Trophoblast cell (in vitro differentiated cells and primary cell): ENCODE data around the gene SDHB.

Source experiments
- DNase-seq, 2 donors: peaks; one replicate each; pipeline ENCODE4 v3.0.0-alpha.2; 2016
- H2AFZ ChIP-seq: 2 replicates; pipeline ENCODE4 v1.6.1; 2013; ENCODE audit warnings: low read length, moderate library complexity, mild to moderate bottlenecking; ENCODE audit not compliant: insufficient read depth, poor library complexity
- H2AK5ac ChIP-seq: 2 replicates; pipeline ENCODE4 v1.6.1; 2013; ENCODE audit warnings: mild to moderate bottlenecking, low read length
- H2BK120ac ChIP-seq: 2 replicates; pipeline ENCODE4 v1.6.1; 2013; ENCODE audit warnings: low read length, mild to moderate bottlenecking, moderate library complexity; ENCODE audit not compliant: insufficient read depth, poor library complexity
- H2BK12ac ChIP-seq: 2 replicates; pipeline ENCODE4 v1.6.1; 2013; ENCODE audit warnings: mild to moderate bottlenecking, low read length, moderate library complexity
- H2BK5ac ChIP-seq: 2 replicates; pipeline ENCODE4 v1.6.1; 2013; ENCODE audit warnings: low read length, low read depth, moderate library complexity, mild to moderate bottlenecking; ENCODE audit not compliant: poor library complexity
- H3K14ac ChIP-seq: 2 replicates; pipeline ENCODE4 v1.6.1; 2013; ENCODE audit warnings: mild to moderate bottlenecking, low read length
- H3K18ac ChIP-seq: 2 replicates; pipeline ENCODE4 v1.6.1; 2013; ENCODE audit warnings: mild to moderate bottlenecking, low read length
- H3K23ac ChIP-seq: 2 replicates; pipeline ENCODE4 v1.6.1; 2013; ENCODE audit warnings: low read length
- H3K27ac ChIP-seq: 2 replicates; pipeline ENCODE4 v1.5.1; 2013; ENCODE audit warnings: low read depth, mild to moderate bottlenecking, inconsistent platforms, low read length, moderate library complexity
- H3K27me3 ChIP-seq: 2 replicates; pipeline ENCODE4 v1.6.1; 2013; ENCODE audit warnings: inconsistent platforms, mild to moderate bottlenecking, low read length, moderate library complexity; ENCODE audit not compliant: insufficient read depth
- H3K36me3 ChIP-seq, 2 experiments: 1 replicate in 1 of 2; 2 replicates in 1 of 2; pipeline ENCODE4 v1.6.1; 2013; ENCODE audit warnings: low read length in 2 of 2, mild to moderate bottlenecking in 2 of 2, moderate library complexity in 1 of 2; ENCODE audit not compliant: insufficient read depth in 2 of 2, control insufficient read depth in 1 of 2
- H3K4ac ChIP-seq: 2 replicates; pipeline ENCODE4 v1.6.1; 2013; ENCODE audit warnings: low read depth, mild to moderate bottlenecking, low read length, moderate library complexity
- H3K4me1 ChIP-seq, 2 experiments: 1 replicate in 1 of 2; 2 replicates in 1 of 2; pipeline ENCODE4 v1.6.1; 2013; ENCODE audit warnings: low read length in 2 of 2, mild to moderate bottlenecking in 2 of 2, moderate library complexity in 1 of 2; ENCODE audit not compliant: insufficient read depth in 2 of 2, control insufficient read depth in 1 of 2
- H3K4me2 ChIP-seq: 2 replicates; pipeline ENCODE4 v1.6.1; 2013; ENCODE audit warnings: inconsistent platforms, mild to moderate bottlenecking, low read length, moderate library complexity
- H3K4me3 ChIP-seq: 2 replicates; pipeline ENCODE4 v1.5.1; 2013; ENCODE audit warnings: mild to moderate bottlenecking, low read depth, low read length, inconsistent platforms
- H3K79me1 ChIP-seq: one replicate; pipeline ENCODE4 v1.6.1; 2013; ENCODE audit warnings: low read length
- H3K79me2 ChIP-seq: 2 replicates; pipeline ENCODE4 v1.6.1; 2013; ENCODE audit warnings: low read length, mild to moderate bottlenecking; ENCODE audit not compliant: control insufficient read depth, insufficient read depth, poor library complexity
- H3K9ac ChIP-seq: 2 replicates; pipeline ENCODE4 v1.6.1; 2013; ENCODE audit warnings: mild to moderate bottlenecking, low read length
- H3K9me3 ChIP-seq: 2 replicates; pipeline ENCODE4 v1.6.1; 2013; ENCODE audit warnings: low read depth, mild to moderate bottlenecking, control low read depth, inconsistent platforms, low read length; ENCODE audit not compliant: insufficient read depth
- H4K12ac ChIP-seq: 2 replicates; pipeline ENCODE4 v1.6.1; 2013; ENCODE audit warnings: low read depth, mild to moderate bottlenecking, low read length, moderate library complexity
- H4K8ac ChIP-seq: 2 replicates; pipeline ENCODE4 v1.6.1; 2013; ENCODE audit warnings: low read depth, mild to moderate bottlenecking, low read length, moderate library complexity
- H4K91ac ChIP-seq: one replicate; pipeline ENCODE4 v1.6.1; 2013; ENCODE audit warnings: low read depth, mild to moderate bottlenecking, low read length, moderate library complexity
- WGBS: extraction: QIAGEN DNeasy Blood & Tissue Kit; methylation state at CpG from one replicate; pipeline ENCODE4 v1.1.7; 2013; ENCODE audit warnings: missing lambda C conversion rate; ENCODE audit not compliant: insufficient read length, insufficient coverage; ENCODE audit errors: extremely low coverage; 5-methylcytosine and 5-hydroxymethylcytosine counted together

The SDHB gene

DNA sequence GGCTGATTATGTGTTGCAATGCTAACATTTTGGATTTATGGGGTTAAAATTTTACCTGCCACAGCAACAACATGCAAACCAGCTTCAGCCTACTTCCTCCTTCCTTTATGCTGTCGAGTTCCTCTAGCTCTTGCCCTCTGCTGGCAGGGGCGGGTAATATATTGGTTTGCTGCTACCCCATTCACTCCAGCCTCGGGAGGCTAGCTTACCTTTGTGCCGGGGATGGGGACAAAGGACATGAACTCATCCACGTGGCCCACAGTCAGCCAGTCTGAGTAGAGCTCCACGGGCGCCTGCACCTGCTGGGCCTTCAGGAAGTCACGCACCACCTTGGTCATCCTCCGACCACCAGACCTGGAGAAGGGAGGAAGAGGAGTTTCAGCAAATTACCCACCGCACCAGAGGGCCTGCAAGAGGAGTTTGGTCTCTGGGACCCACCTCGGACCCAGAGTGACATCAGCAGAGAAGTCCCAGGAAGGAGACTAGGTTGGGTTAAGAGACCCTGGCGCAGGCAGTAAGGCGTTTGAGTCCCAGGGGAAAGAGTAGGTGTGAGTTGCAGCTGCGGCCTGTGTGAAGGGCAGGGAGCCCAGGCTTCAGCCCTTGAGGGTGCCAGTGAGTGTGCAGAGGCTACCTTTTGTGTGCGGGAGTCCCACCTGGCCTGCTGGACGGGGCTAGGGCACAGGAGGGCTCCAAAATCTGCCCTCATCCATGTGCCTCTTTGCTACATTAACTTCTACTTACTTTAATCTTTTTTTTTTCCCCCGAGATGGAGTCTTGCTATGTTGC, 21.8 kb upstream of the SDHB start:
- H2BK5ac ChIP-seq, result no peak overlapping the region
- no peak overlapping the region for H3K9ac ChIP-seq
- H3K18ac ChIP-seq, result no peak overlapping the region
- H3K79me1 ChIP-seq, result no peaks in the 10 kb centered on the region
- no peak overlapping the region for H3K23ac ChIP-seq
- H3K4me3 ChIP-seq, result no peak overlapping the region
- H3K14ac ChIP-seq, result no peak overlapping the region
- peak; percentile 38 to 72 for DNase-seq
- no peak overlapping the region for H3K4me2 ChIP-seq
- no peaks in the 10 kb centered on the region for H3K36me3 ChIP-seq
- no peak overlapping the region for H4K12ac ChIP-seq
- H4K8ac ChIP-seq, result no peak overlapping the region
- no peak overlapping the region for H2AK5ac ChIP-seq
- no peak overlapping the region for H3K4ac ChIP-seq
- no peak overlapping the region for H3K27ac ChIP-seq
- H2BK120ac ChIP-seq, result no peak overlapping the region
- no CpG with 5 or more reads among the region's 17 CpGs for WGBS
- peaks cover 4% of the 10 kb centered on the region for H3K9me3 ChIP-seq
- no peaks in the 10 kb centered on the region for H3K4me1 ChIP-seq
- no peaks in the 10 kb centered on the region for H3K27me3 ChIP-seq
- H4K91ac ChIP-seq, result no peak overlapping the region
- H2BK12ac ChIP-seq, result no peak overlapping the region
- H2AFZ ChIP-seq, result no peak overlapping the region
- H3K79me2 ChIP-seq, result no peaks in the 10 kb centered on the region

DNA sequence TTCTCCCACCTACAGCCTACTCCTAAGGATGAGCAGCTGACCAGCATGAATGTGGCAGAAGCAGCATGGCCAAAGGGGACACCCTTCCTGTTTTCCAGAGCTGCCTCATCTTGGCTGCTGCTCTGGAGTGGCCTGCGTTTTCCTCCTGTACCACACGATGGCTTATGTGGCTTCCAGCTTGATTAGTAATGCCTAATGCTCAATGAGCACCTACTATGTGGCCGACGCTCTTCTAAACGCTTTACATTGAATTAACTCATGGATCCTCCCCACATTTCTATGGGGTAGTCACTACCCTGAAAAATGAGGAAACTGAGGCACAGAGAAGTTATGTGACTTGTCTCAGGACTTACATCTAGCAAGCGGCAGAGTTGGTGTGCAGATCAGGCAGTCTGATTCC, 18.0 kb upstream of the SDHB start:
- H4K91ac ChIP-seq, result no peak overlapping the region
- H3K14ac ChIP-seq, result no peak overlapping the region
- H4K12ac ChIP-seq, result no peak overlapping the region
- H3K18ac ChIP-seq, result no peak overlapping the region
- DNase-seq, result no peak
- H3K4me3 ChIP-seq, result no peak overlapping the region
- no peak overlapping the region for H3K4me2 ChIP-seq
- H2AFZ ChIP-seq, result no peak overlapping the region
- H2BK120ac ChIP-seq, result no peak overlapping the region
- H2BK5ac ChIP-seq, result no peak overlapping the region
- no peak overlapping the region for H3K23ac ChIP-seq
- no peak overlapping the region for H2BK12ac ChIP-seq
- no peaks in the 10 kb centered on the region for H3K79me2 ChIP-seq
- H3K27me3 ChIP-seq, result no peaks in the 10 kb centered on the region
- H3K9me3 ChIP-seq, result peaks cover 2% of the 10 kb centered on the region
- H4K8ac ChIP-seq, result no peak overlapping the region
- no peak overlapping the region for H3K4ac ChIP-seq
- H3K4me1 ChIP-seq, result no peaks in the 10 kb centered on the region
- no peak overlapping the region for H3K9ac ChIP-seq
- no peaks in the 10 kb centered on the region for H3K36me3 ChIP-seq
- no peak overlapping the region for H3K27ac ChIP-seq
- no CpG with 5 or more reads among the region's 6 CpGs for WGBS
- no peaks in the 10 kb centered on the region for H3K79me1 ChIP-seq
- H2AK5ac ChIP-seq, result no peak overlapping the region

DNA sequence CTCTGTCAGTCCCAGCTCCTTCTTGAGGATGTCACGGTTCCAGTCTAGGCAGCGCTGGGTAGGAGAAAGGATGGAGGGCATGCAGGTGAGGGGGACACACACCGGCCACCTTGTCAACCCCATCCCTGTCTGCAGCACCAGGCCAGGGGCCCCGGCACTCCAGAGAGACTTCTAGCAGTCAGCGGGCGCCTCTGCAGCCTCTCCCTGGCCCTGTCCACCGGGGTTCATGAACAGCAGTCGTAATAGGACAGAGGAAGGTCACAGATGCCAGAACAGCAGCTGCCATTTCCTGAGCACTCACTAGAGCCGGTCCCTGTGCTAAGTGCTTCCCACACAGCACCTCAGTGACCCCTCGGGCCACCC, 16.3 kb upstream of the SDHB start:
- Histone ChIP-seq H2AFZ (no peak overlapping the region), H2BK120ac (no peak overlapping the region), H3K27ac (no peak overlapping the region), H2BK5ac (no peak overlapping the region), H3K4me2 (no peak overlapping the region), H3K23ac (no peak overlapping the region), H3K36me3 (no peaks in the 10 kb centered on the region), H3K4ac (no peak overlapping the region), H3K4me1 (no peaks in the 10 kb centered on the region), H4K12ac (no peak overlapping the region), H3K27me3 (no peaks in the 10 kb centered on the region), H4K8ac (no peak overlapping the region), H3K14ac (no peak overlapping the region), H2AK5ac (no peak overlapping the region), H3K79me1 (no peaks in the 10 kb centered on the region), H2BK12ac (no peak overlapping the region), H3K79me2 (no peaks in the 10 kb centered on the region), H3K4me3 (no peak overlapping the region), H4K91ac (no peak overlapping the region), H3K18ac (no peak overlapping the region), H3K9ac (no peak overlapping the region), H3K9me3 (peaks cover 2% of the 10 kb centered on the region)
- WGBS, result no CpG with 5 or more reads among the region's 10 CpGs
- no peak for DNase-seq

GRCh38 chr1:17069452-17070162, 15.8 kb upstream of the SDHB start:
- H4K91ac ChIP-seq, result no peak overlapping the region
- no peak overlapping the region for H3K9ac ChIP-seq
- H3K9me3 ChIP-seq, result peaks cover 2% of the 10 kb centered on the region
- H3K27ac ChIP-seq, result no peak overlapping the region
- no peak overlapping the region for H2BK12ac ChIP-seq
- H4K12ac ChIP-seq, result no peak overlapping the region
- H3K27me3 ChIP-seq, result no peaks in the 10 kb centered on the region
- H3K23ac ChIP-seq, result no peak overlapping the region
- no peak overlapping the region for H3K4me2 ChIP-seq
- no peak overlapping the region for H2BK5ac ChIP-seq
- WGBS, result no CpG with 5 or more reads among the region's 6 CpGs
- no peak overlapping the region for H3K18ac ChIP-seq
- no peak overlapping the region for H2AK5ac ChIP-seq
- H3K4me1 ChIP-seq, result no peaks in the 10 kb centered on the region
- no peak for DNase-seq
- H4K8ac ChIP-seq, result no peak overlapping the region
- H2AFZ ChIP-seq, result no peak overlapping the region
- H3K79me1 ChIP-seq, result no peaks in the 10 kb centered on the region
- H3K79me2 ChIP-seq, result no peaks in the 10 kb centered on the region
- H3K4me3 ChIP-seq, result no peak overlapping the region
- H2BK120ac ChIP-seq, result no peak overlapping the region
- no peaks in the 10 kb centered on the region for H3K36me3 ChIP-seq
- no peak overlapping the region for H3K4ac ChIP-seq
- H3K14ac ChIP-seq, result no peak overlapping the region
